Nephron progenitor cell (in vitro differentiated cells): ENCODE measurements around the gene KLHDC9.

Experiments
- DNase-seq: peaks from one replicate; pipeline ENCODE4 v3.0.0; 2021
- H3K27ac Mint-ChIP-seq: 2 replicates; pipeline ENCODE4 v1.8.0; 2021; ENCODE audit warnings: mild to moderate bottlenecking, moderate library complexity, mixed read lengths
- H3K27me3 Mint-ChIP-seq: 2 replicates; pipeline ENCODE4 v1.8.0; 2021; ENCODE audit warnings: mild to moderate bottlenecking, low read depth, mixed read lengths; ENCODE audit not compliant: poor library complexity
- H3K36me3 Mint-ChIP-seq: 2 replicates; pipeline ENCODE4 v1.8.0; 2021; ENCODE audit warnings: low read depth, mixed read lengths
- H3K4me1 Mint-ChIP-seq: 2 replicates; pipeline ENCODE4 v1.8.0; 2021; ENCODE audit warnings: mixed read lengths
- H3K4me3 Mint-ChIP-seq: 2 replicates; pipeline ENCODE4 v1.8.0; 2021; ENCODE audit warnings: mild to moderate bottlenecking, moderate library complexity, mixed read lengths
- H3K9me3 Mint-ChIP-seq: 2 replicates; pipeline ENCODE4 v1.8.0; 2021; ENCODE audit warnings: mild to moderate bottlenecking, moderate library complexity, mixed read lengths
- TF ChIP-seq, protein P1 (sequence below): fragments of 200-600 bp; sonication (generic); IDR thresholded peaks from 2 replicates; pipeline ENCODE4 v1.5.0; 2021; ENCODE audit warnings: antibody characterized with exemption

The KLHDC9 gene

DNA sequence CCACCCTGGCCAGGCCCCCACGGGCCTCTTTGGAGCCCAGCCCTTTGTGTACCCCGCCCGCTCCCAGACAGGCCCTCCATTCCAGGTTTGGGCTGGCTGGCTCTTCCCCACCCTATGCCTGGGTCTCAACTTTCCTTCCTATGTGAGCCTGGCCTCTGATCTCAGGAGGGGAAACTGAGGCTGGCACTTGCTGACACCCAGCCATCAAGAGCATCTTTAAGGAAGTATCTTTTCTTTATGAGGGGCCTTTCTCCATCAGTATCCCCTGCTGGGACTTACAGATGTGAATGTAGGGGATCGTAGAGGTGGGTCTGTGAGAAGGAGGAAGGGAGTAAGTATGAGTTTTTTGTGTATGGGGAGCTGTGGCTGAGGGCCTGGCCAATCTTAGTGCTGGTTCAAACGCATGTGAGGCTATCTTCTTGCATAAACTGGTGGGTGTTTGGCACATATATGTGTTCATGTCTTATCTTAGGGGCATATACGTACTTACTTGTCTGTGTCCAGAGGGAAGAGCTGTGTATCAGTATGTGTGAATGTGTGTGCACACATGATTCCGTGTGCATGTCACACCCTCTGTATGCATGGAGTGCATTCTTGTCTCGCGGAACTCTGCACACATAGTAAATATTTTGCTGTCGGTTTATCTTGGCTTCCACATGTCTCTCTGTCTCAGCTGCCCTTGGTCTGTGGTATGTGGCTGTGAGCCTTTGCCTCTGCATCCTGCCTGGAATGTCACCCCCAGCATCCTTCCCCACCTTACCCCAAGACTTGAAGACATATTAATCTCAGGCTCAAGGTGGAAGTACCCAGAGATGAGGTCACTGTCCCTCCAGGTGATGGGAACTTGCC is 14.2 kb upstream of the KLHDC9 start:
- peaks cover 4% of the 10 kb centered on the region for H3K27me3 Mint-ChIP-seq
- no peaks in the 10 kb centered on the region for H3K36me3 Mint-ChIP-seq
- peak overlapping the region; percentile 11 for H3K27ac Mint-ChIP-seq
- H3K9me3 Mint-ChIP-seq: no peaks in the 10 kb centered on the region
- H3K4me1 Mint-ChIP-seq: peaks cover 51% of the 10 kb centered on the region
- DNase-seq: no peak
- no peak overlapping the region for H3K4me3 Mint-ChIP-seq
- TF ChIP-seq, protein P1, sequence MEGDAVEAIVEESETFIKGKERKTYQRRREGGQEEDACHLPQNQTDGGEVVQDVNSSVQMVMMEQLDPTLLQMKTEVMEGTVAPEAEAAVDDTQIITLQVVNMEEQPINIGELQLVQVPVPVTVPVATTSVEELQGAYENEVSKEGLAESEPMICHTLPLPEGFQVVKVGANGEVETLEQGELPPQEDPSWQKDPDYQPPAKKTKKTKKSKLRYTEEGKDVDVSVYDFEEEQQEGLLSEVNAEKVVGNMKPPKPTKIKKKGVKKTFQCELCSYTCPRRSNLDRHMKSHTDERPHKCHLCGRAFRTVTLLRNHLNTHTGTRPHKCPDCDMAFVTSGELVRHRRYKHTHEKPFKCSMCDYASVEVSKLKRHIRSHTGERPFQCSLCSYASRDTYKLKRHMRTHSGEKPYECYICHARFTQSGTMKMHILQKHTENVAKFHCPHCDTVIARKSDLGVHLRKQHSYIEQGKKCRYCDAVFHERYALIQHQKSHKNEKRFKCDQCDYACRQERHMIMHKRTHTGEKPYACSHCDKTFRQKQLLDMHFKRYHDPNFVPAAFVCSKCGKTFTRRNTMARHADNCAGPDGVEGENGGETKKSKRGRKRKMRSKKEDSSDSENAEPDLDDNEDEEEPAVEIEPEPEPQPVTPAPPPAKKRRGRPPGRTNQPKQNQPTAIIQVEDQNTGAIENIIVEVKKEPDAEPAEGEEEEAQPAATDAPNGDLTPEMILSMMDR: no peak

DNA sequence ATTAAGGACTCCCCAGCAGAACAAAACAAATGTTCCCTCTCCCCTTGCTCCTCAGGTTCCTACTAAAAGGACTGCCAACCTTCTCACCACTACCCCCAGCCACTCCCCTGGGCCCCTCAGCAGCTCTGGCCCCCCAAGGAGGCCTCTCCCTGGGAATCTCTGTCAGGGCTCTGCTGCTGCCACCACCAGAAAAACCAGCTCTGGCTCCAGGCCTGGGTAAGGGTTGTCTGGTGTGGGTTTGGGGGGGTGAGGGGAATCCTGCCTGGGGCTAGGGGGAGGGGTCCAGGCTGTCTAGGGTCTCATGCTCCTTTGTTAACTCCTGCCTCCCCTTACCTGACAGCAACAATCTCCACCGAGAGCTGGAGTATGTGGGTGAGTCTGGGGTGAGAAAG is 13.6 kb upstream of the KLHDC9 start:
- Mint-ChIP-seq H3K27ac (peak overlapping the region; percentile 11), H3K4me3 (no peak overlapping the region), H3K4me1 (peaks cover 51% of the 10 kb centered on the region), H3K36me3 (no peaks in the 10 kb centered on the region), H3K9me3 (no peaks in the 10 kb centered on the region), H3K27me3 (peaks cover 6% of the 10 kb centered on the region)
- TF ChIP-seq, protein P1: no peak
- no peak for DNase-seq

DNA sequence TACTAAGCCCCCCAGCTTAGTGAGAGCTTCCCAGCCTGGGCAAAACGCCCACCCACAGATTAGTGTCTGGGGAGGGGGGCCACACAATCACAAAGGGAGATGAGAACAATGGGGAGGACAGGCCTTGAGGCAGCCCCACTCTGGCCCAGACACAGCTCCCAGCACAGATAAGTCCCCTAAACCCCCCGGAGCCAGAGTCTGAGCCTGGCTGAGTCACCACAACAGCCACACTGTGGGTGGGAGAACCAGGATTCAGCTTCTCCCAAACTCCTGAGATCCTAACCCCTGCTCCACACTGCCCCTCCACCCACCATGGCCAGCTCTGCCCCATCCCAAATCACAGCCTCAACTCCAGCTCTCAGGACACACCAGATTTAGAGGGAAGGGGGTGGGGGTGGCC is 13.0 kb upstream of the KLHDC9 start:
- Mint-ChIP-seq H3K9me3 (no peaks in the 10 kb centered on the region), H3K36me3 (no peaks in the 10 kb centered on the region), H3K27ac (no peak overlapping the region), H3K4me1 (peaks cover 48% of the 10 kb centered on the region), H3K27me3 (peaks cover 6% of the 10 kb centered on the region), H3K4me3 (no peak overlapping the region)
- TF ChIP-seq, protein P1: no peak
- no peak for DNase-seq

DNA sequence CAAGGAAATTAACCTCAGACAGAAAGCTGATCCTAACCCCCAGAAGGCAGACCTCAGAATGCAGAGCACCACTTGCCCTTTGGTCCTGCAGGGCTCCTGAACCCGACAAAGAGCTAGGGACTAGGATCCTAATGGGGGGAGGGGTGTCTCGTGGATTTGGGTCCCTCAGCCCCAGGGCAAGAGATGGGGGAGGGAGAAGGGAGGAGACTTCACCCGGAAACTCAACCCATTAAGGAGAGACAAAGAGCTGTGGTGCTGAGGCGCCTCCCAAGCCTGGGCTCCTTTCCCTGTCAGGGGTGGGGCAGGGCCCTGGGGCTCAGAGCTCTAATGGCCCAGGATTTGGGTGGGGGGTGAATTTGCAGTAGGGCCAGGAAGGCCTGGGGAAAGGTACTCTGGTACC is 11.7 kb upstream of the KLHDC9 start:
- Mint-ChIP-seq H3K4me1 (peaks cover 43% of the 10 kb centered on the region), H3K9me3 (no peaks in the 10 kb centered on the region), H3K27ac (no peak overlapping the region), H3K4me3 (no peak overlapping the region), H3K36me3 (no peaks in the 10 kb centered on the region), H3K27me3 (peaks cover 3% of the 10 kb centered on the region)
- no peak for DNase-seq
- TF ChIP-seq, protein P1: no peak

DNA sequence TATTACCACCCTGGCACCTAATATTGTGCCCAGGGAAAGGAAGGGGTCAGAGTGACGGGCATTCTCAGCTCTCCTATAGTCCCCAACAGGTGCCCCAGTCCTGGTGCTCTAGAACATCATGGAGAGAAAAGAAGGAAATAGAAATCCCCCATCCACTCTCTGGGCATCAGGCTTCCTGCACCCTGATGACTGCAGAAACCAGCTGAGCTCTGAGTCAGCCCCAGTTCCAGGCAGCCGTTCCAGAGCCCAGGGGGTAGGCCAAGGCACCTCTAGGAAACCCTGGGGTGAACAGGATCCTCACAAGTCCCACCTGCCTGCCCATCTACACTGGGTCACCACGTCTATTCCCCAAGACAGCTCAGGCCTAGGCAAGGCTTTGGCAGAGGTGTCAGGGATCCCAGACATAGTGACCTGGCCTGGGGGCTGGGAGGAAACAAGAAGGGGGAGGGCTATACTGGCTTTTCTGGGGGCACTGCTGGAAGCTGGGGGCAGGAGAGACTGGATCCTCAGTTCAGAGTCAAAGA is 9.5 kb upstream of the KLHDC9 start:
- no peaks in the 10 kb centered on the region for H3K9me3 Mint-ChIP-seq
- no peaks in the 10 kb centered on the region for H3K36me3 Mint-ChIP-seq
- peaks cover 7% of the 10 kb centered on the region for H3K27me3 Mint-ChIP-seq
- DNase-seq: no peak
- peaks cover 43% of the 10 kb centered on the region for H3K4me1 Mint-ChIP-seq
- TF ChIP-seq, protein P1: no peak
- H3K4me3 Mint-ChIP-seq: no peak overlapping the region
- H3K27ac Mint-ChIP-seq: no peak overlapping the region
